Progenitor cell of endocrine pancreas (in vitro differentiated cells): Measurements from ENCODE around the gene UST. TPM values are rescaled to one million over a fixed set of nuclear protein-coding genes. Genes with fewer than 3 reads are reported as not detected.

Source experiments
- DNase-seq: peaks from one replicate; pipeline ENCODE4 v3.0.0; 2021; ENCODE audit warnings: low spot score; ENCODE audit not compliant: unreplicated experiment
- H3K27ac Mint-ChIP-seq: 2 replicates; pipeline ENCODE4 v1.8.0; 2021; ENCODE audit warnings: mild to moderate bottlenecking, moderate library complexity, mixed read lengths
- H3K27me3 Mint-ChIP-seq: 2 replicates; pipeline ENCODE4 v1.8.0; 2021; ENCODE audit warnings: mixed read lengths
- H3K36me3 Mint-ChIP-seq: 2 replicates; pipeline ENCODE4 v1.8.0; 2022; ENCODE audit warnings: mixed read lengths; ENCODE audit not compliant: insufficient read depth
- H3K4me1 Mint-ChIP-seq: 2 replicates; pipeline ENCODE4 v1.8.0; 2021; ENCODE audit warnings: low read depth, mixed read lengths
- H3K4me3 Mint-ChIP-seq: 2 replicates; pipeline ENCODE4 v1.8.0; 2021; ENCODE audit warnings: low read depth, mild to moderate bottlenecking, moderate library complexity, mixed read lengths
- H3K9me3 Mint-ChIP-seq: 2 replicates; pipeline ENCODE4 v1.8.0; 2021; ENCODE audit warnings: low read depth, mixed read lengths
- CTCF ChIP-seq: fragments of 200-600 bp; sonication (generic); IDR thresholded peaks from one replicate; pipeline ENCODE4 v1.5.0; 2021; ENCODE audit warnings: antibody characterized with exemption, mild to moderate bottlenecking; ENCODE audit not compliant: unreplicated experiment
- total RNA-seq: library from RNA; stranded (reverse); gene quantifications from 2 replicates; pipeline ENCODE4 v1.2.1, GENCODE V29; 2021

Gene UST
- total RNA-seq, 1 donor from 2014 or later = 2.9 TPM

DNA sequence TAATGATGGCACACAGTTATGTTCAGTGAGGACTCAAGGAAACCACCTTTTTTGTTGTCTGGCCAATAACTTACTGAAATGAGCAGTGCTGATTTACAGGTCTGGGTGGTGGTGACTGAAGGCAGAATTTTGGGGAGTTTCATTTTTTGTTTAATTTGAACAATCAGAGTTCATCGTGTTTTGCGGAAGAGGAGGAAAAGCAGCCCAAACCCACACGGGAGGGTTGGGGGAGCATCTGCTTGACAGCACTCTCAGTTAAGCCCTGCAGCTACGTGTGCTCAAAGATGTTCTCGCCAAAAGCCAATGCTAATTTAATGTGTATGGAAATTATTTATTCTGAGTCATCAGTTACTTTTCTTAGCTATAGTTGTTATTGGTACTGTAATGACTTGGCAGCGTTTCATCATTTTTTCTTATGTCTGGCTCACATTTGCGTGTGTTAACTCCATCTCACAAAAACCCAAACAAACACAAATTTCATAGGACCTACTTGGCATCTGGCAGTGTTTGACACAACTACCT lies 89.2 kb downstream of the UST start:
- Mint-ChIP-seq H3K4me1 (no peaks in the 10 kb centered on the region), H3K27me3 (peaks cover 6% of the 10 kb centered on the region), H3K4me3 (no peak overlapping the region), H3K36me3 (no peaks in the 10 kb centered on the region), H3K9me3 (no peaks in the 10 kb centered on the region), H3K27ac (no peak overlapping the region)
- DNase-seq = no peak
- no peak for TF ChIP-seq CTCF

GRCh38 chr6:148836751-148837150 lies 89.9 kb downstream of the UST start:
- H3K4me1 Mint-ChIP-seq = no peaks in the 10 kb centered on the region
- H3K9me3 Mint-ChIP-seq = no peaks in the 10 kb centered on the region
- DNase-seq = no peak
- no peaks in the 10 kb centered on the region for H3K36me3 Mint-ChIP-seq
- no peak overlapping the region for H3K27ac Mint-ChIP-seq
- peaks cover 6% of the 10 kb centered on the region for H3K27me3 Mint-ChIP-seq
- TF ChIP-seq CTCF = no peak
- H3K4me3 Mint-ChIP-seq = no peak overlapping the region

DNA sequence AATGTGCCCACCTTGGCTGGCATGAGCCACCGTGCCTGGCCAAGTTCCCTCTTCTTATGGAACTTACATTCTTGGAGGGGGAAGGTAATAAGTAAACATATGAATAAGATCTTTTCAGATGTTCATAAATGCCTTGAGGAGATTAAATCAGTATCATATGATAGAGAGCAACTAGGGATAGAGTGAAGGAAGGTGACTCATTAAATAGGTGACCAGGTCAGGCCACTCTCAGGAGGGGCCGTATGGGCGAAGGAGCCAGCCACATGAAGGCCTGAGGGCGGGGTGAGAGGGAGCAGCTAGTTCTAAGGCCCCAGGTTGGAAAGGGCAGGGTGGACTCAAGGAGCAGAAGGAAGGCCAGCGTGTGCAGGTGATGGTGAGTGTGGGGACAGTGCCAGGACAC lies 91.1 kb downstream of the UST start:
- H3K36me3 Mint-ChIP-seq = no peaks in the 10 kb centered on the region
- DNase-seq = no peak
- no peak overlapping the region for H3K27ac Mint-ChIP-seq
- H3K4me3 Mint-ChIP-seq = no peak overlapping the region
- no peaks in the 10 kb centered on the region for H3K4me1 Mint-ChIP-seq
- peaks cover 4% of the 10 kb centered on the region for H3K27me3 Mint-ChIP-seq
- H3K9me3 Mint-ChIP-seq = no peaks in the 10 kb centered on the region
- no peak for TF ChIP-seq CTCF

DNA sequence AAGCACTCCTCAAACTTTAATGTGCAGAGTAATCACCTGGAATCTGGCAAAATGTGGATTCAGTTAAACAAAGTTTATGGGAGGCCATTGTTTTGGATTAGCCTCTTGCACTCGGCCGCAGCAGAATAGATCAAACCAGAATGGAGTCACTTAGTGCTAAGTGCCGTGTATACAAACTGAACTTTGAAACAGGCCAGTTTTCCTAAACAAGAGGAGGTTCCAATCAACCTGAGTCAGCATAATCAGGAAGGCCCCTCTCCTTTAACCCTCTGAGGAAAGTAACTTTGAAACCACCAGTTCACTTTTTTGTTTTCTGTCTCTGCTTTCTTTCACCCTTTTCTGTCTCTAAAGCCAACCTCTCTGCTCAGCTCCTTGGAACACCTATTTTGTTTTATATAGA lies 92.2 kb downstream of the UST start:
- Mint-ChIP-seq H3K4me3 (no peak overlapping the region), H3K4me1 (no peaks in the 10 kb centered on the region), H3K36me3 (no peaks in the 10 kb centered on the region), H3K9me3 (no peaks in the 10 kb centered on the region), H3K27me3 (peaks cover 3% of the 10 kb centered on the region), H3K27ac (no peak overlapping the region)
- TF ChIP-seq CTCF = no peak
- no peak for DNase-seq

DNA sequence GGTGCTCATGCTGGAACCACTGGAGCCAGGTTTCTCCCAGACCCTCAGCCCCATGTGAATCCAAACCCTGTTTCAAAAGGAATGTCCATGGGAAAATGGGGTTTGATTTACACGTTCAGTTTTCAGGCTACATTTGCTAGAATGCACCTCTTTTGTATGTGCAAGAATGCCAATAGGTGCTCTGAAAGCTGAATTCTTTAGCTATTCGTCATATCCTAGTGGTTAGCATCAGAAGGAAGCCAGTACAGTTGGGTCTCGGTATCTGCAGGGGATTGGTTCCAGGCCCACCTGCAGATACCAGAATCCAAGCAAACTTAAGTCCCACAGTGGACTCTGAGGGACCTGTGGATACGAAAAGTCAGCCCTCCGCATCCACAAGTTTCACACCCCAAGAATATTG lies 93.4 kb downstream of the UST start:
- Mint-ChIP-seq H3K27ac (no peak overlapping the region), H3K4me1 (no peaks in the 10 kb centered on the region)
- DNase-seq = no peak

More for the DNA sequence above, 93.4 kb downstream of the UST start:
- Mint-ChIP-seq H3K4me3 (no peak overlapping the region), H3K9me3 (peaks cover 3% of the 10 kb centered on the region), H3K36me3 (no peaks in the 10 kb centered on the region), H3K27me3 (peaks cover 3% of the 10 kb centered on the region)
- TF ChIP-seq CTCF = no peak
